OCI-LY1 (cell line): Measurements from ENCODE around the gene SPOCK1.

Experiments used
- H2AFZ ChIP-seq: fragments of 200-600 bp; sonication (generic), shearing (Covaris generic); 2 replicates; pipeline ENCODE4 v1.6.0; 2014; ENCODE audit warnings: antibody characterized with exemption, mild to moderate bottlenecking, low read length
- H3F3A ChIP-seq: fragments of 200-600 bp; sonication (generic), shearing (Covaris generic); 2 replicates; pipeline ENCODE4 v1.6.0; 2014; ENCODE audit warnings: mild to moderate bottlenecking, antibody characterized with exemption, low read length, moderate library complexity; ENCODE audit not compliant: insufficient read depth
- H3K27ac ChIP-seq: fragments of 200-600 bp; sonication (generic); 2 replicates; pipeline ENCODE4 v1.5.1; 2014; ENCODE audit warnings: low read length, mixed run types, mild to moderate bottlenecking, low read depth; ENCODE audit not compliant: poor library complexity, severe bottlenecking
- H3K27me3 ChIP-seq: fragments of 200-600 bp; sonication (generic); 2 replicates; pipeline ENCODE4 v1.6.0; 2014; ENCODE audit warnings: antibody characterized with exemption, mild to moderate bottlenecking, low read length, moderate library complexity; ENCODE audit not compliant: insufficient read depth
- H3K36me3 ChIP-seq: fragments of 200-600 bp; sonication (generic); 2 replicates; pipeline ENCODE4 v1.6.1; 2014; ENCODE audit warnings: mild to moderate bottlenecking, antibody characterized with exemption, low read length, moderate library complexity, mixed read lengths; ENCODE audit not compliant: insufficient read depth
- H3K4me1 ChIP-seq: fragments of 200-600 bp; sonication (generic); 2 replicates; pipeline ENCODE4 v1.5.1; 2014; ENCODE audit warnings: mild to moderate bottlenecking, low read length, moderate library complexity; ENCODE audit not compliant: insufficient read depth, severe bottlenecking
- H3K4me2 ChIP-seq: fragments of 200-600 bp; sonication (generic), shearing (Covaris generic); 2 replicates; pipeline ENCODE4 v1.6.1; 2014; ENCODE audit warnings: low read length
- H3K4me3 ChIP-seq: fragments of 200-600 bp; sonication (generic); 2 replicates; pipeline ENCODE4 v1.5.1; 2014; ENCODE audit warnings: low read length, low read depth, mild to moderate bottlenecking, mixed read lengths; ENCODE audit not compliant: poor library complexity, severe bottlenecking
- H3K79me2 ChIP-seq: fragments of 200-600 bp; shearing (Covaris generic); 2 replicates; pipeline ENCODE4 v1.6.1; 2016; ENCODE audit warnings: mixed run types, low read length, mixed read lengths; ENCODE audit not compliant: insufficient read depth
- H3K9ac ChIP-seq: fragments of 200-600 bp; sonication (generic), shearing (Covaris generic); 2 replicates; pipeline ENCODE4 v1.6.1; 2014; ENCODE audit warnings: mild to moderate bottlenecking, low read length, mixed read lengths
- H3K9me2 ChIP-seq: fragments of 200-600 bp; sonication (generic), shearing (Covaris generic); 2 replicates; pipeline ENCODE4 v1.6.1; 2014; ENCODE audit warnings: low read depth, mild to moderate bottlenecking, low read length, mixed read lengths
- H3K9me3 ChIP-seq: fragments of 200-600 bp; shearing (Covaris generic); 2 replicates; pipeline ENCODE4 v1.6.1; 2014; ENCODE audit warnings: low read length, mixed read lengths
- H4K20me1 ChIP-seq: fragments of 200-600 bp; sonication (generic), shearing (Covaris generic); 2 replicates; pipeline ENCODE4 v1.6.0; 2016; ENCODE audit warnings: mild to moderate bottlenecking, low read length; ENCODE audit not compliant: insufficient read depth
- EZH2 ChIP-seq: fragments of 200-600 bp; sonication (generic), shearing (Covaris generic); IDR thresholded peaks from 2 replicates; pipeline ENCODE4 v1.8.0; 2017; ENCODE audit warnings: borderline replicate concordance, mixed run types, mild to moderate bottlenecking, antibody characterized with exemption, low read length, moderate library complexity, mixed read lengths
- TF ChIP-seq, protein P1 (sequence below): fragments of 200-600 bp; sonication (generic), shearing (Covaris generic); IDR thresholded peaks from 2 replicates; pipeline ENCODE4 v1.5.1; 2017; ENCODE audit warnings: mild to moderate bottlenecking, antibody characterized with exemption, low read length, moderate library complexity, mixed read lengths

The SPOCK1 gene

DNA sequence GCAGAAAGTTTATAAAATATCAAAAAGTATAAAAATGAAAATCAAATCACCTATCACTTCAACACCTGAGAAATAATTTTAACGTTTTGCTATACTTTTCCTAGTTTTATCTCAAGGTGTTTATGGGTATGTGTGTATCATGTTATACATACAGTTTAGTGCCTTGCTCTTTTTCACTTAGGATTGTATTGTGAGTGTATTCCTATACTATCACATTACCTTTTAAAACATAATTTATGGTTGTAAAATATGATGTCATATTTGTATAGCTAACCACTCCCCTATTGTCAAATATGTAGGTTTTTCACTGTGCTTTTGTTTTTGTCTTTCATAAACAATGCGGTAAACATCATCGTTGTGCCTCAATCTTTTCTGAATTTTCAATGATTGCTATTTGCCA is 479.9 kb downstream of the SPOCK1 start:
- H3K4me2 ChIP-seq: no peak overlapping the region
- H3K4me1 ChIP-seq: peaks cover 28% of the 10 kb centered on the region
- H4K20me1 ChIP-seq: no peaks in the 10 kb centered on the region
- H3K79me2 ChIP-seq: no peaks in the 10 kb centered on the region
- no peak overlapping the region for H2AFZ ChIP-seq
- H3K9ac ChIP-seq: no peak overlapping the region
- no peaks in the 10 kb centered on the region for H3K9me2 ChIP-seq
- no peaks in the 10 kb centered on the region for H3K36me3 ChIP-seq
- H3K27me3 ChIP-seq: no peaks in the 10 kb centered on the region
- H3K27ac ChIP-seq: no peak overlapping the region
- TF ChIP-seq, protein P1, sequence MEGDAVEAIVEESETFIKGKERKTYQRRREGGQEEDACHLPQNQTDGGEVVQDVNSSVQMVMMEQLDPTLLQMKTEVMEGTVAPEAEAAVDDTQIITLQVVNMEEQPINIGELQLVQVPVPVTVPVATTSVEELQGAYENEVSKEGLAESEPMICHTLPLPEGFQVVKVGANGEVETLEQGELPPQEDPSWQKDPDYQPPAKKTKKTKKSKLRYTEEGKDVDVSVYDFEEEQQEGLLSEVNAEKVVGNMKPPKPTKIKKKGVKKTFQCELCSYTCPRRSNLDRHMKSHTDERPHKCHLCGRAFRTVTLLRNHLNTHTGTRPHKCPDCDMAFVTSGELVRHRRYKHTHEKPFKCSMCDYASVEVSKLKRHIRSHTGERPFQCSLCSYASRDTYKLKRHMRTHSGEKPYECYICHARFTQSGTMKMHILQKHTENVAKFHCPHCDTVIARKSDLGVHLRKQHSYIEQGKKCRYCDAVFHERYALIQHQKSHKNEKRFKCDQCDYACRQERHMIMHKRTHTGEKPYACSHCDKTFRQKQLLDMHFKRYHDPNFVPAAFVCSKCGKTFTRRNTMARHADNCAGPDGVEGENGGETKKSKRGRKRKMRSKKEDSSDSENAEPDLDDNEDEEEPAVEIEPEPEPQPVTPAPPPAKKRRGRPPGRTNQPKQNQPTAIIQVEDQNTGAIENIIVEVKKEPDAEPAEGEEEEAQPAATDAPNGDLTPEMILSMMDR: no peak
- TF ChIP-seq EZH2: no peak
- H3F3A ChIP-seq: no peaks in the 10 kb centered on the region
- H3K4me3 ChIP-seq: no peak overlapping the region
- no peaks in the 10 kb centered on the region for H3K9me3 ChIP-seq

DNA sequence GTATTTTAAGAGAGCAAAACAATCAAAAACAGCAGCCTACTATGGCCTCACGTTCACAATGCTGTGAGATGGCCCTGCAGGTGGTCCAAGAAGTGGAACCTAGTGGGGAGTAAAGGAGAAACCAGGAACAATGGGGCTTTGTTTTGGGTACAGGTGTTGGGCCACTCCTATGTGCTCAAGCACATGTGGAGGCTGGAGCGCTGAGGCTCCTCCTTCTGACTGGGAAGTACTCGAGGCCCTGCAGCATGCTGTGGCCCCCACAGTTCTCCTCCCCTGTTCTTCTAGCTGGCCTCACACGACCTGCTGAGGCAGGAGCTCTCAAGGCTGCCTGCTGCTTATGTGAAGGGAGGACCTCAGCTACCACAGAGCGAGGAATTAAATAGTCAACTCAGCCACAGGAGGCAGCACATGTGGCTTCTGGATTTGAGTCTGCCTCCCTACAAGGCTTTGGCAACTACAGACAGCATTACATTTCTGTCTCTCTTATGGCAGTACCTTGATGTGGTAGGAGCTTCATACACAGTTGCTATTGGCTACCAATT is 482.3 kb downstream of the SPOCK1 start:
- H3K9me2 ChIP-seq: no peaks in the 10 kb centered on the region
- no peak overlapping the region for H3K4me2 ChIP-seq
- H4K20me1 ChIP-seq: no peaks in the 10 kb centered on the region
- no peak overlapping the region for H3K9ac ChIP-seq
- H3K27me3 ChIP-seq: no peaks in the 10 kb centered on the region
- no peaks in the 10 kb centered on the region for H3K79me2 ChIP-seq
- H3K27ac ChIP-seq: no peak overlapping the region
- H3F3A ChIP-seq: no peaks in the 10 kb centered on the region
- H3K36me3 ChIP-seq: no peaks in the 10 kb centered on the region
- no peak overlapping the region for H3K4me3 ChIP-seq
- peaks cover 11% of the 10 kb centered on the region for H3K4me1 ChIP-seq
- H3K9me3 ChIP-seq: no peaks in the 10 kb centered on the region
- TF ChIP-seq EZH2: no peak
- TF ChIP-seq, protein P1: peak; percentile 32; the same call in 1 of the 2 replicates
- H2AFZ ChIP-seq: no peak overlapping the region

DNA sequence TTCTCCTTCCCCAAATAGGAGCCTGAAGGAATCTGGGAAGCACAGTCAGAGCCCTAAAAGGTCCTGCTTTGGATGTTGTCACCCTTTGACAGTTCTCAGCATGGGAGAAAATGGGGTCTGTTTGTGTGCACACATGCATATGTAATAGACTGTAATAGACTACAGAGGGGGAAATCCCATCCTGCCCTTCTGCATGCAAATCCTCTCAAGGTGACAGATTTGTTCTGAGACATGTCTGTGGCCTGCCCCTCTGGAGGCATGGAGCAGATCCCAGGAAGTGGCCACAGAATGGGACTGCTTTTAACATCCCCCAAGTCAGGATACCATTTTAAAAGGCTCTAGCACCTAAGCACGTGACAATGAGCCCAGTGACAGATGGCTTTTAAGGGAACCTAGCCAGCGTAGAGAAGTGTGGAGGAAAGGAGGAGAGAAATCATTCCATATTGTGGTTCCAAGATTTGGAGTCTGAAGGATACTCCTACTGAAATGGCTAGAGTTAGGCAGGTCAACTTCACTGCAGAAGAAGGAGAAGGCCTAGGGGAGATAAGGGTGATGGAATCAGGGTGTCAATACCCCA is 483.5 kb downstream of the SPOCK1 start:
- Histone ChIP-seq H3K4me3 (no peak overlapping the region), H4K20me1 (no peaks in the 10 kb centered on the region), H3K4me2 (no peak overlapping the region), H3K4me1 (peaks cover 11% of the 10 kb centered on the region), H3F3A (no peaks in the 10 kb centered on the region), H3K9ac (no peak overlapping the region), H3K9me3 (no peaks in the 10 kb centered on the region), H3K36me3 (no peaks in the 10 kb centered on the region), H3K27me3 (no peaks in the 10 kb centered on the region), H3K9me2 (no peaks in the 10 kb centered on the region), H2AFZ (no peak overlapping the region), H3K79me2 (no peaks in the 10 kb centered on the region), H3K27ac (no peak overlapping the region)
- TF ChIP-seq, protein P1: no peak
- no peak for TF ChIP-seq EZH2
